Subcutaneous adipose tissue (tissue), 4 donors: ENCODE results near the gene RPL27A. TPM values are rescaled to one million over a fixed set of nuclear protein-coding genes. Genes with fewer than 3 reads are reported as not detected.

Experiments
- total RNA-seq, 4 donors: library from RNA; depleted of rRNA; stranded (reverse); fragments of >200 nt; gene quantifications; one replicate each; pipeline ENCODE4 v1.1.0, GENCODE V29; 2016
- TF ChIP-seq, protein P1 (sequence below): fragments of 450-650 bp; IDR thresholded peaks from one replicate; pipeline ENCODE4 v1.5.1; 2016; ENCODE audit warnings: low read depth, mild to moderate bottlenecking, control low read depth, antibody characterized with exemption, moderate library complexity

Gene RPL27A
- total RNA-seq, 4 donors from 2014 or later = 925 to 1,376 (median 1,058) TPM

DNA sequence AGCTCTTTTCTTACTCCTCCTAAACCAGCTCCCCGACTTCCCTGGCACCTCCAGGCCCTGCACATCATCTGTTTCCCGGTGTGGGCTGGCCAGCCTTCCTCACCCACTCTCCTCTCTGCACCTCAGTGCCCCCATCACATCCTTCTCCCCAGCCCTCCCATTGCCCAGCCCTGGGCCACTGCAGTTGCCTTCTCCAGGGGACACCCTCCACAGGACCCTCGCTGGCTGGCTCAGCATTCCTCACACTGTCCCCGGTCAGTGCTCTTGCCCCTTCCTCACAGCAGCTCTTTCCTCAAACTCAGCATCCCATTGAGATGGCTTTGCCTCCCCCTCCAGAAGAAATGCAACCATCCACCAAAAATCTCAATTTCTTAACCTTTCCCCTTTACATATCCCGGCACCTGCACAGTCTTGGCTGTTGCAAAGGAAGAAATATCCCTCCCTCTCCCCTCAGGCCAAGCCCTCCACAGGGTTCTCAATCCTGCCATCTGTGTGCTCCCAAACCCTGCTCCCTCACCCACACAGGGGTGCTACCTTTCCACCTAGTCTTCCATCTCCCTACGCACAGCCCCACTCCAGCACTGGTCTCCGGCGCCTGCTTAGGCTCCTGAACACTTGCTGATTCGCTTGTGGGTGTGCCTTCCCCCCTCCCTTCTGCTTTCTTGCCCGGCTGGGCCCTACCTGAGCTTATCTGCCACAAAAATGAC is 19.5 kb downstream of the RPL27A start:
- TF ChIP-seq, protein P1, sequence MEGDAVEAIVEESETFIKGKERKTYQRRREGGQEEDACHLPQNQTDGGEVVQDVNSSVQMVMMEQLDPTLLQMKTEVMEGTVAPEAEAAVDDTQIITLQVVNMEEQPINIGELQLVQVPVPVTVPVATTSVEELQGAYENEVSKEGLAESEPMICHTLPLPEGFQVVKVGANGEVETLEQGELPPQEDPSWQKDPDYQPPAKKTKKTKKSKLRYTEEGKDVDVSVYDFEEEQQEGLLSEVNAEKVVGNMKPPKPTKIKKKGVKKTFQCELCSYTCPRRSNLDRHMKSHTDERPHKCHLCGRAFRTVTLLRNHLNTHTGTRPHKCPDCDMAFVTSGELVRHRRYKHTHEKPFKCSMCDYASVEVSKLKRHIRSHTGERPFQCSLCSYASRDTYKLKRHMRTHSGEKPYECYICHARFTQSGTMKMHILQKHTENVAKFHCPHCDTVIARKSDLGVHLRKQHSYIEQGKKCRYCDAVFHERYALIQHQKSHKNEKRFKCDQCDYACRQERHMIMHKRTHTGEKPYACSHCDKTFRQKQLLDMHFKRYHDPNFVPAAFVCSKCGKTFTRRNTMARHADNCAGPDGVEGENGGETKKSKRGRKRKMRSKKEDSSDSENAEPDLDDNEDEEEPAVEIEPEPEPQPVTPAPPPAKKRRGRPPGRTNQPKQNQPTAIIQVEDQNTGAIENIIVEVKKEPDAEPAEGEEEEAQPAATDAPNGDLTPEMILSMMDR = no peak

DNA sequence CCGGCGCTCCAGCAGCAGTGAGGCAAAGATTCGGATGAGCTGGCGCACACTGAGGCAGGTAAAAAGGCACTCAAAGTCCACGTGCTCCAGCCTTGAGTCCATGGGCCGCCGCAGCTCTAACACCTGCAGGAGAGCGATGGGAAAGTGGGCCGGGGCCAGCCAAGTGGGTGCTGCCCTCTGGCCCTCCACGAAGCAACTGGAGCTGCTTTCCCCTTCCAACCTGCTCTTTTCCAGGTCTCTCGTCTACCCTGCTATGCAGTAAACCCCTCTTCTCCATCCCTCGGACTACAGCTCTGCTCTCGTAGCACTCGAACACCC is 20.0 kb downstream of the RPL27A start:
- TF ChIP-seq, protein P1 = no peak

DNA sequence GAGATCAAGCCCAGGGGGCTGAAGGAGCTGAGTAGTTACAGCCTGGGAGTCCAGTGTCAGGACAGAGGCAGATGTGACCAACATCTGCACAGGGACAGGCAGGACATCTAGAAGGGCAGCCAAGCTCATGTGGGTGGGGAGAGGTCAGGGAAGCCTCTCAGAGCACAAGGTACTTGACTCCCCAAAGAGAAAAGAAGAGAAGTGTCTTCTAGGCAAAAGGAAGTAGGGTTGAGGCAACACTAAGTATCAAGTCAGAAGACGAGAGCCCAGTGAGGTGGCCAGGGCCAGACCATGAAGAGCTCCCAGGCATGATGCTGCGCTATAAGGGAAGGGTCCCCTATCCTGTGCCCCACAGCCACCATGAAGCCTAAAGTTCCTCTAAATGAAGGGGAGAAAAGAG is 21.5 kb downstream of the RPL27A start:
- TF ChIP-seq, protein P1 = no peak

DNA sequence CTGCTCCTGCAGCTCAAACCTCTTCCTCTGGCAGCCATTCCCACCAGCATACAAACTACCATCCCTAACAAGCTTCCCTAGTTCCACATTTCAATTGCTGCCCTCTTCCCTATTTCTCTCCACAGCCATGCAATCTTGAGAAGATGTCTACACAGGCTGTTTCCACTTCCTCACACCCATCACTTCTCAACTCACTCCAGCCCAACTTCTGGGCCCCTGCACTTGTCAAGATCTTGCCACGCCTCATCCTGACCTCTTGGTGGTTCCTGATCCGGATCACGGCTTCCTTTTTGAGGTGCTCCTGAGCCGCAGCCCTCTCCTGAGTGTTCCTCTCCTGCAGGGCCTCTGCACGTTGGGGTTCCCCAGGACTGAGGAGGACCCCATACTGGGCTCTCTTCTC is 22.6 kb downstream of the RPL27A start:
- TF ChIP-seq, protein P1 = no peak

DNA sequence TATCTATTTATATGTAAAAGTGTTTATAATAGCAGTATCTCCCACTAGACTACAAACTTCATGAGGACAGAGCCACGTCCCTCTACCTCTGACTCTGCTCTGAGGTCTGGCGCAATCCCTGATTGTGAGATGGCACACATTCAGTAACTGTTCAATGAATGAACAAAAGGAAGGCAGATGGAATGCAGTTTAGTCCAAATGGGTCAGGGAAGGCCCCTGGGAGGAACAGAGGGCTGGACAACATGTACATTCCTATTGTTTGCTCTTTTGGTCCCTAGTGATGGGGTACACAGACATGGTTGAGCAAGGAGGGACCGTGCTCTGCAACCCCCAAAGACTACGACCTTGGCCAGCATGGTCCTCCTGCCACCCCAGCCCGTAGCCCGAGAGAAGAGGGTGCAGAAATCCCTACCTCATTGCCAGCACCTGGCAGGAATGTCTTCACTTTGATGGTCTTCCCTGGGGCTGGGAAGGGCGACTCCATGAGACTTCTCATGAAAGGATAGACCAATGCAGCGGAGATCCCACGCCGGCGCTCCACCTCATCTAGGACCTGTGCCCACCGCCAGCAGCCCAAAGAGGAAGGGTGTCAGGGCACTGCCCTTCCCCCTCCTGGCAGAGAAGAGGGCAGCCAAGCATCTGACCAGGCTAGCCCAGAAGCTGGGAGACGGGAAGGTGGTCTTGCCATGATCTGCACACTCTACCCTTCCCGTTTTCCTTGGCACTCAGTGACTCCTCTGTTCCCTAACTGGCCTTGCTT is 24.3 kb downstream of the RPL27A start:
- TF ChIP-seq, protein P1 = no peak

DNA sequence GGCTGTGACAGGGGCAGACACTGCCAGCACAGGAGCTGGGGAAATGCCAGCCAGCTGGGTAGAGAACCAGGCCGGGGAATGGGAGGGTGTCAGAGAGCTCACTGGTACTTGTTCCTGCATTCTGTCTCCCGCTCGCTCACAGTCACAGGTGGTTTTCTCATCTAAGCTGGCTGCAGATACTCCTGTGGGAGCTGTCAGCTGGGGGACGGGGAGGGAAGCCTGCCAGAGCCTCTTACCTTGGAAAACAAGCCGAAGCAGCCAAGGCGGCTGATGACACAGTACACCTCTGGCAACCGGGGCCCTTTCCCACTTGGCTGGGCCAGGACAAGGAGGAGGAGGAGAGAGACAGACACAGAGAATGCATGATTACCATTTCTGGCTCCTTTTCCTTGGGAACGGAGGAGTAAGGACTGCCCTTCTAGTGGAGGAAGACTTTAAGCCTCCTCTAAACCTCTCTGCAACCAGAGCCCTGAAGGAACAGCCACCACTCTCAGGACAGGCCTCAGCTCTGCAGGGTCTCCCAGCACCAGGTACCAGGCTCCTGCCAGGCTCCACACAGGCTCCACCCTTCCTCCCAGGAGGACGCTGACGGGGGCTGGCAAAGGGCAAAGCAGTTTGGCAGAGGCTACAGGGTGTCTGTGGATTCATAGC is 25.1 kb downstream of the RPL27A start:
- TF ChIP-seq, protein P1 = no peak

DNA sequence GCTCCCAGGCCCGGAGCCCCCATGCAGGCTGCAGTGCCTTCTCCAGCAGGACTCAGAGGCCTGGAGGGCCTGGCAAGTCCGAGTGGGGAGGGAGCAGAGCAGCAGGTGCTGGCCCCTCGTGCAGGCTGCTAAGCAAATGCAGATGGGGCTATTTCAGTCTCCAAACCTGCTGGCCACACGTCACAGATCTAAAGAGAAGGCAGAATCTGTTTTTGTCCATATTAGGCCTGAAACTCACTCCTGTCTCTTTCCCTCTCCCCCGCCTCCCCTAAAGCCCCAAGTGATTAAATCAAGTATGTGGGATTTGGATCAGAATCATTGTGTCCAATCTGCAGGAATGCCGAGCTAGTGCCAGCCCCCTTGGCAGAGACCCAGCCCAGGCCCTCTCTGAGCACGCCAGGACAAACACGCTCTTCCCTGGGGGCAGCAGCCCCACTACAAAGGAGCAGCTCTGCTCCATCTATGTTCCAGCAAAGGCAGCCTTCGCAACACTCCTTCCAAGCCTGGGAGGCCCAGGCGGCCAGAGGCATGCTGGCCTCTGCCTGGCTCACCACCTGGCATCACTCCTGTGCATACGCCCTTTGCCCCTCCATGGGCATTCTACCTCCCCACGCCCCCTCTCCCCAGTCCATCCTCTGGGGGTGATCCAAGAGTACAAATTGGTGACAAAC is 26.5 kb downstream of the RPL27A start:
- TF ChIP-seq, protein P1 = no peak
